Kidney (tissue), 14 donors: ENCODE results near the gene DBT. TPM values are rescaled to one million over a fixed set of nuclear protein-coding genes. Genes with fewer than 3 reads are reported as not detected.
"Not testable (repeated sequence)": the region's sequence is repeated elsewhere in the genome, so short reads cannot be mapped to it uniquely, and the experiment has no call there.

Experiments used
- DNase-seq, 5 donors: peaks; one replicate each; pipeline ENCODE4 v3.0.0-alpha.2; 2013 to 2020
- FAIRE-seq: peaks from 2 replicates; lab custom pipeline; 2012; peaks lifted over from hg19 to GRCh38; lab: Jason Lieb, UNC
- H3K27ac ChIP-seq, 2 donors: one replicate each; pipeline ENCODE4 v1.7.0; 2013; ENCODE audit warnings: low read depth in 2 of 2, low read length in 2 of 2, inconsistent platforms in 1 of 2
- H3K27me3 ChIP-seq: one replicate; pipeline ENCODE4 v1.7.1; 2013; ENCODE audit warnings: low read length, inconsistent platforms; ENCODE audit not compliant: control insufficient read depth, insufficient read depth
- H3K36me3 ChIP-seq, 3 donors: one replicate each; pipeline versions ENCODE4 v1.7.0 to v1.7.1; 2013; ENCODE audit warnings: low read length in 3 of 3, control low read depth in 1 of 3, inconsistent platforms in 1 of 3; ENCODE audit not compliant: insufficient read depth in 3 of 3, control insufficient read depth in 2 of 3
- H3K4me1 ChIP-seq, 3 donors: one replicate each; pipeline versions ENCODE4 v1.7.0 to v1.7.1; 2013; ENCODE audit warnings: low read length in 3 of 3, inconsistent platforms in 1 of 3, low read depth in 1 of 3; ENCODE audit not compliant: control insufficient read depth in 2 of 3, insufficient read depth in 2 of 3
- H3K4me3 ChIP-seq, 3 donors: one replicate each; pipeline versions ENCODE4 v1.7.0 to v1.8.1; 2013; ENCODE audit warnings: low read length in 3 of 3, control low read depth in 1 of 3, inconsistent platforms in 1 of 3
- H3K9ac ChIP-seq, 3 donors: one replicate each; pipeline versions ENCODE4 v1.7.0 to v1.7.1; 2013; ENCODE audit warnings: low read length in 3 of 3, control low read depth in 1 of 3, inconsistent platforms in 1 of 3
- H3K9me3 ChIP-seq, 3 donors: one replicate each; pipeline versions ENCODE4 v1.7.0 to v1.7.1; 2013; ENCODE audit warnings: low read length in 3 of 3, control low read depth in 1 of 3, inconsistent platforms in 1 of 3; ENCODE audit not compliant: control insufficient read depth in 2 of 3, insufficient read depth in 1 of 3
- CTCF ChIP-seq: IDR thresholded peaks from 3 replicates; pipeline ENCODE4 v1.5.1; 2012; ENCODE audit warnings: mild to moderate bottlenecking, moderate library complexity, borderline replicate concordance; ENCODE audit not compliant: insufficient read depth; ENCODE audit errors: extremely low read depth
- intact Hi-C: fragments of 100-400 bp; cut with DNase I; formaldehyde crosslinking; loops from one replicate; pipeline ENCODE4 v1.11.1; 2022
- polyA plus RNA-seq: library from polyadenylated mRNA; stranded (reverse); fragments of 350-450 nt; fragmentation: Illumina TruSeq; extraction: RNeasy Lipid Tissue Mini Kit (QIAGEN cat#74804); gene quantifications from one replicate; pipeline ENCODE4 v1.2.3, GENCODE V29; 2014; ENCODE audit warnings: low read depth, low replicate concordance; ENCODE audit not compliant: insufficient read depth
- total RNA-seq: library from RNA; stranded (reverse); fragmentation: NEBNext Ultra II Directional; extraction: Animal tissue kit (Norgen Biotek cat#: 25700); gene quantifications from one replicate; pipeline ENCODE4 v1.2.1, GENCODE V29; 2021
- donor health status: control.
- donor health status: control.
- donor health status: control.
- donor health status: control.
- donor health status: control.
- donor health status: DM: yes; HTN: yes; CAD: no.
- donor health status: Normal renal cell carcinoma (clear cell type).

The DBT gene
- total and polyA plus RNA-seq, 2 donors from 2014 or later, result 7.7 to 18.7 TPM

DNA sequence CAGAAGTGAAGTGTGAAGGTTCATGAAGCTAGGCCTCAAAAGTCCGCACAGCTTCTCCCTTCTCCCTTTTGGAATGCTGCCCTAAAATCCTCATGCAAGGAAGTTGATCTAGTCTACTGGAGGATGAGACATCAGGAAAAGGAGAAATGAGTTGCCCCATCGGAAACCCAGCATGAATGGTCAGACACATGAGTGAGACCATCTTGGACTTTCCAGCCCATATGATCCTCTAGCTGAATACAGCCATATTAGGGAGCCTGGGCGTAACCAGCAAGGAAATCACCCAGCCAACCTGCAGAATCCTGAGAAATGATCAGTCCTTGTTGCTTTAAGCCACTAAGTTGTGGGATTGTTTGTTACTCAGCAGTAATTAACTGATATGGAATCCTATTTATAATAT, 12.5 kb downstream of the DBT start:
- Histone ChIP-seq H3K4me1 (no peaks in the 10 kb centered on the region), H3K9ac (no peak overlapping the region), H3K4me3 (no peak overlapping the region), H3K9me3 (no peaks in the 10 kb centered on the region), H3K27me3 (no peaks in the 10 kb centered on the region), H3K27ac (no peak overlapping the region), H3K36me3 (peaks cover 3 to 11% (median 3%) of the 10 kb centered on the region in 3 donors)
- no peak for TF ChIP-seq CTCF
- intact Hi-C loops, result no loop called here
- no peak for FAIRE-seq
- DNase-seq, result no peak

GRCh38 chr1:100234432-100234831, 15.2 kb downstream of the DBT start:
- no peak for FAIRE-seq
- TF ChIP-seq CTCF, result no peak
- peaks cover 2 to 27% (median 7%) of the 10 kb centered on the region in 3 donors for H3K36me3 ChIP-seq
- no peak overlapping the region for H3K27ac ChIP-seq
- intact Hi-C loops, result no loop called here
- H3K9ac ChIP-seq, result no peak overlapping the region
- no peak for DNase-seq
- no peaks in the 10 kb centered on the region for H3K27me3 ChIP-seq
- no peaks in the 10 kb centered on the region for H3K9me3 ChIP-seq
- no peaks in the 10 kb centered on the region for H3K4me1 ChIP-seq
- no peak overlapping the region for H3K4me3 ChIP-seq

DNA sequence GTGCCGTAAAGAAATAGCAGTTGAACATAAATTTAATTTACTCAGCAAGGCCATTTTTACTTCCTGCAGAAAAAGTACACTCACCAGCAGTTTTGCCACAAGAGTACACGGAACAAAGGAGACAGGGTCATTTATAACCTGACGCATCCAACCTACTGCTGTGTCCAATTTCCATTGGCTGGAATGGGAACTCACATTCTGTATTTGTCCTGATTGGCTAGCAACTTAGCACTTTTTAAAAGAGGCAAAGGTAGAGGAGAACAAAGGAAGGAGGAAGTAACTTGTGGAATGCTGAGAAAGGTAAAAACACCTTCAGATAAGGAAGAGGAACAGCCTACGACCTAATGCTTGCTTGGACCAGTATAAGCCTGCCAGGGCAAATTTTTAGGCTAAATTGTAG, 16.1 kb downstream of the DBT start:
- DNase-seq, H3K4me3 ChIP-seq, intact Hi-C loops, H3K27ac ChIP-seq, H3K4me1 ChIP-seq, H3K9me3 ChIP-seq, H3K27me3 ChIP-seq, H3K9ac ChIP-seq, FAIRE-seq: not testable (repeated sequence)
- H3K36me3 ChIP-seq, result peaks cover 2 to 20% (median 5%) of the 10 kb centered on the region in 3 donors

GRCh38 chr1:100232156-100232555, 17.5 kb downstream of the DBT start:
- Histone ChIP-seq H3K4me1 (no peaks in the 10 kb centered on the region), H3K27ac (no peak overlapping the region), H3K9me3 (no peaks in the 10 kb centered on the region), H3K36me3 (peaks cover 3 to 17% (median 4%) of the 10 kb centered on the region in 3 donors), H3K9ac (no peak overlapping the region), H3K27me3 (no peaks in the 10 kb centered on the region), H3K4me3 (no peak overlapping the region)
- no peak for FAIRE-seq
- DNase-seq, result no peak
- TF ChIP-seq CTCF, result no peak
- intact Hi-C loops, result no loop called here
